Esophagus muscularis mucosa (tissue), 4 donors: Measurements from ENCODE around the gene ACE2. TPM values are rescaled to one million over a fixed set of nuclear protein-coding genes. Genes with fewer than 3 reads are reported as not detected.

Experiments used
- DNase-seq: peaks from one replicate; pipeline ENCODE4 v3.0.0-alpha.2; 2017; ENCODE audit errors: extremely low spot score
- H3K27ac ChIP-seq, 4 donors: fragments of 200-600 bp; sonication (generic); replicated peaks in 1 of 4; 1 replicate in 3 of 4; 2 replicates in 1 of 4; pipeline ENCODE4 v1.5.1; 2016 to 2019; ENCODE audit warnings: mild to moderate bottlenecking in 1 of 4
- H3K27me3 ChIP-seq, 4 donors: fragments of 200-600 bp; sonication (generic); one replicate each; pipeline versions ENCODE4 v1.5.1 to v1.6.0; 2016 to 2019
- H3K36me3 ChIP-seq, 4 donors: fragments of 200-600 bp; sonication (generic); one replicate each; pipeline ENCODE4 v1.5.1; 2016 to 2019
- H3K4me1 ChIP-seq, 4 donors: fragments of 200-600 bp; sonication (generic); one replicate each; pipeline ENCODE4 v1.5.1; 2016 to 2019
- H3K4me3 ChIP-seq, 4 donors: fragments of 200-600 bp; sonication (generic); 1 replicate in 2 of 4; 2 replicates in 2 of 4; pipeline ENCODE4 v1.5.1; 2016 to 2019; ENCODE audit warnings: mild to moderate bottlenecking in 4 of 4, moderate library complexity in 1 of 4
- H3K9me3 ChIP-seq, 4 donors: fragments of 200-600 bp; sonication (generic); 1 replicate in 3 of 4; 2 replicates in 1 of 4; pipeline ENCODE4 v1.5.1; 2016 to 2019
- EP300 ChIP-seq: sonication (generic); formaldehyde crosslinking; IDR thresholded peaks from one replicate; pipeline ENCODE4 v1.6.1; 2017; ENCODE audit warnings: antibody characterized with exemption
- POLR2A ChIP-seq: fragments of 450-650 bp; IDR thresholded peaks from one replicate; pipeline ENCODE4 v1.6.1; 2017; ENCODE audit warnings: antibody characterized with exemption, moderate library complexity, mild to moderate bottlenecking, low read depth
- POLR2AphosphoS5 ChIP-seq, 2 donors: sonication (generic); formaldehyde crosslinking; IDR thresholded peaks; one replicate each; pipeline ENCODE4 v1.6.1; 2017; ENCODE audit warnings: antibody characterized with exemption in 2 of 2
- WGBS: methylation state at CpG from one replicate; pipeline ENCODE4 v1.1.5; 2018; 5-methylcytosine and 5-hydroxymethylcytosine counted together
- intact Hi-C: fragments of 100-400 bp; cut with DNase I; formaldehyde crosslinking; loops from one replicate; pipeline ENCODE4 v1.15.1; 2023
- total RNA-seq, 4 donors: library from RNA; depleted of rRNA; stranded (reverse); fragments of >200 nt; gene quantifications; one replicate each; pipeline versions ENCODE4 v1.1.0 to v1.2.1, GENCODE V29; 2016
- TF ChIP-seq, protein P1 (sequence below), 3 experiments: fragments of 200-600 bp in 2 of 3; fragments of 450-650 bp in 1 of 3; sonication (generic) in 2 of 3; IDR thresholded peaks; one replicate each; pipeline ENCODE4 v1.5.1; 2017 to 2019; ENCODE audit warnings: antibody characterized with exemption in 3 of 3, mild to moderate bottlenecking in 2 of 3, moderate library complexity in 1 of 3

The ACE2 gene
- total RNA-seq, 4 donors from 2014 or later = 2.9 to 5.2 (median 4.2) TPM

DNA sequence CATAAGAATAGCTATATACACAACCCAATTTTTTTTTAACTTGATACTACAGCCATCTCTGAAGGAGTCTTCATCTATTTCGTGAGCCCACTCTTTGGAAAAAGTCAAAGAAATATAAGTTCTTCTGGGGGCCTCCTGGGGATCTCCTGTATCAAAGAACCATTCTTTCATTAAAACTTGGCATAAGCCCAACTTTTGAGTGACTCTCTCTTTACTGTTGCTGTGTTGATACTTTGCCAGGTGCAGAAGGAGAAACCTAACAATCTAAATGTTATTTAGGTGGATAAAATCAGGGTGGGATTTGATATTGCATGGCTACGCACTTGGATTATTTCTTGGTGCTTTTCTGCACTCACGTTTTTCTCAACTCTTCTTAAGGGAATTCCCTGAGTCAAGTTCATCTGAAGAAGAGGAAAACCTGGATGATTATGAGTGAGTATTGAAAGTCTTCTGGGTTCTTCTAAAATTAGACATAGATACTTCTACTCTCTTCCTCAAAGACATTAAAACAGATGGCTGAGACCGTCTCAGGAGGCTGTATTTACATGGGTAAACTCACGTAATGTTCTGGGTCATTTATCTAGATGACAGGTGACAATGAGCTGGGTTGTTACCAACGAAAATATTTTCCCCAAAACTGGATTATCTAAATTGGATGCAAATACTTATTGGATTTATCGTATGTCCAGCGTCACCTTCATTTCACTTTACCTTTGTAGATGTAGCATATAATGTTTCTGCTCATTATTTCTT is 74.9 kb downstream of the ACE2 start:
- intact Hi-C loops = no loop called here

DNA sequence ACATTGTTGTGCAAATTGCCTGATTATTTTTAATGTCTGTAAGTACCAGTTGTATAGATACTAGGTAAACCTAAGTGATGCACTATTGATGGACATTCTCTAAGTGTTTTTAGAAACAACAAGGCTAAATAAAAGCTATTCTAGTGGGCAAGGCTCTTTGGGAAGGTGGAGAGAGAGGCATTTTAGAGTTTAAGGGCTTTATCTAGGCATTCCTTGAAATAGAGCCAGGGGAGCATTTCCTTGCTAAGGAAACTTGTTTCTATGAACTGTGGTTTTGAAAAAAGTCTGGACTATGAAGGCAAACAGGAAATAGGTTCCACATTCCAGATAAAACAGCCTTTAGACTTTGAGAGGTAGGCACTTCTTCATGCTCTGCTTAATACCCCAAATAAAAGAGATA is 76.3 kb downstream of the ACE2 start:
- Histone ChIP-seq H3K4me1 (no peaks in the 10 kb centered on the region), H3K9me3 (no peaks in the 10 kb centered on the region), H3K4me3 (no peak overlapping the region), H3K27me3 (peaks cover 0 to 3% (median 0%) of the 10 kb centered on the region in 4 donors), H3K27ac (no peak overlapping the region), H3K36me3 (no peaks in the 10 kb centered on the region)
- intact Hi-C loops = no loop called here
- no peak for DNase-seq
- no peak for TF ChIP-seq POLR2AphosphoS5 (IDR thresholded peaks at IDR 0.05)
- TF ChIP-seq EP300 = no peak
- TF ChIP-seq, protein P1, sequence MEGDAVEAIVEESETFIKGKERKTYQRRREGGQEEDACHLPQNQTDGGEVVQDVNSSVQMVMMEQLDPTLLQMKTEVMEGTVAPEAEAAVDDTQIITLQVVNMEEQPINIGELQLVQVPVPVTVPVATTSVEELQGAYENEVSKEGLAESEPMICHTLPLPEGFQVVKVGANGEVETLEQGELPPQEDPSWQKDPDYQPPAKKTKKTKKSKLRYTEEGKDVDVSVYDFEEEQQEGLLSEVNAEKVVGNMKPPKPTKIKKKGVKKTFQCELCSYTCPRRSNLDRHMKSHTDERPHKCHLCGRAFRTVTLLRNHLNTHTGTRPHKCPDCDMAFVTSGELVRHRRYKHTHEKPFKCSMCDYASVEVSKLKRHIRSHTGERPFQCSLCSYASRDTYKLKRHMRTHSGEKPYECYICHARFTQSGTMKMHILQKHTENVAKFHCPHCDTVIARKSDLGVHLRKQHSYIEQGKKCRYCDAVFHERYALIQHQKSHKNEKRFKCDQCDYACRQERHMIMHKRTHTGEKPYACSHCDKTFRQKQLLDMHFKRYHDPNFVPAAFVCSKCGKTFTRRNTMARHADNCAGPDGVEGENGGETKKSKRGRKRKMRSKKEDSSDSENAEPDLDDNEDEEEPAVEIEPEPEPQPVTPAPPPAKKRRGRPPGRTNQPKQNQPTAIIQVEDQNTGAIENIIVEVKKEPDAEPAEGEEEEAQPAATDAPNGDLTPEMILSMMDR (IDR thresholded peaks at IDR 0.05) = no peak
- no peak for TF ChIP-seq POLR2A

More for the DNA sequence above, 74.9 kb downstream of the ACE2 start:
- no peak for DNase-seq
- WGBS = 60% methylated on average over 8 of the region's 8 CpGs
- no peak for TF ChIP-seq POLR2A
- TF ChIP-seq EP300 = no peak
- no peak for TF ChIP-seq POLR2AphosphoS5 (IDR thresholded peaks at IDR 0.05)
- TF ChIP-seq, protein P1 (IDR thresholded peaks at IDR 0.05) = no peak
- Histone ChIP-seq H3K36me3 (no peaks in the 10 kb centered on the region), H3K4me1 (no peaks in the 10 kb centered on the region), H3K4me3 (no peak overlapping the region), H3K27ac (no peak overlapping the region), H3K9me3 (no peaks in the 10 kb centered on the region), H3K27me3 (peaks cover 0 to 3% (median 0%) of the 10 kb centered on the region in 4 donors)

DNA sequence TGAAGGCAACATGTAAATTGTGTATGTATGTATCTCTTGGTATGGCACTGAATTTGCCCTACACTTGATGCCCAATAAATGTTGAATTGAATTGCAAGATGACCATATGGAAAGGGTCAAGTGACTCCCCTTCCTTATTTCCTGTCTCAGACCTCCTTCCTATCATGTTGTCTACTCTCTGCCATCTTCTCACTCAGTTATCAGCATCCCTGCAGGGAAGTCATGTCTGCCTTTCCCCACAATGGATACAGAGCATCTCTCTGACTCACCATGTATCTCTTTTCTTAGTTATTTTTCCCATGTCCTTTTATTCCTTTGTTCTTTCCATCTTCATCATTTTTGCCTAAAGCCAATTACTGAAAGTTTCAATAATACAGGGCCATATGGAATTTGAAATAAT is 77.7 kb downstream of the ACE2 start:
- TF ChIP-seq EP300 (no peak), POLR2AphosphoS5 (IDR thresholded peaks at IDR 0.05) (no peak), POLR2A (no peak)
- TF ChIP-seq, protein P1 (IDR thresholded peaks at IDR 0.05) = no peak
- no peak for DNase-seq
- H3K27me3 ChIP-seq = peaks cover 0 to 3% (median 0%) of the 10 kb centered on the region in 4 donors
- no peaks in the 10 kb centered on the region for H3K4me1 ChIP-seq
- no peak overlapping the region for H3K4me3 ChIP-seq
- H3K36me3 ChIP-seq = no peaks in the 10 kb centered on the region
- intact Hi-C loops = no loop called here
- H3K27ac ChIP-seq = no peak overlapping the region
- no peaks in the 10 kb centered on the region for H3K9me3 ChIP-seq

DNA sequence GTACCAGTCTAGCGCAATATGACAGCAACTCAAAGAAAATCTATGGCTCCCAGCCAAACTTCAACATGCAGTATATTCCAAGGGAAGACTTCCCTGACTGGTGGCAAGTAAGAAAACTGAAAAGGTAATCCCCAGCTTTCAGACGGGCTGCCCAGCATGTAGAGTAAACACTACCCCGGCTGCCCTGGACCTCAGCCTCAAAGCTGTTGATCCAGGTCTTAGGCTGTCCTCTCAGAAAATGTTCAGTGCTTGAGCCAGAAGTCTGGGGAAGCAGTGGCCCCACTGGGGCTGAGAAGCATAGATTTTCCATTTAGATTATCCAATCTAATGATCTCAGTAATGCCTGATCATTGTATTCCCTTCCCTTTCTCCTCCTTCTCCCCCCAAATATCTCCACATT is 78.3 kb downstream of the ACE2 start:
- no peaks in the 10 kb centered on the region for H3K9me3 ChIP-seq
- H3K4me3 ChIP-seq = no peak overlapping the region
- H3K27ac ChIP-seq = no peak overlapping the region
- WGBS = 80% methylated on average over 1 of the region's 3 CpGs
- peaks cover 0 to 3% (median 0%) of the 10 kb centered on the region in 4 donors for H3K27me3 ChIP-seq
- no peaks in the 10 kb centered on the region for H3K4me1 ChIP-seq
- H3K36me3 ChIP-seq = no peaks in the 10 kb centered on the region
- DNase-seq = no peak
- TF ChIP-seq POLR2A (no peak), EP300 (no peak), POLR2AphosphoS5 (IDR thresholded peaks at IDR 0.05) (no peak)
- TF ChIP-seq, protein P1 (IDR thresholded peaks at IDR 0.05) = no peak
- intact Hi-C loops = no loop called here

DNA sequence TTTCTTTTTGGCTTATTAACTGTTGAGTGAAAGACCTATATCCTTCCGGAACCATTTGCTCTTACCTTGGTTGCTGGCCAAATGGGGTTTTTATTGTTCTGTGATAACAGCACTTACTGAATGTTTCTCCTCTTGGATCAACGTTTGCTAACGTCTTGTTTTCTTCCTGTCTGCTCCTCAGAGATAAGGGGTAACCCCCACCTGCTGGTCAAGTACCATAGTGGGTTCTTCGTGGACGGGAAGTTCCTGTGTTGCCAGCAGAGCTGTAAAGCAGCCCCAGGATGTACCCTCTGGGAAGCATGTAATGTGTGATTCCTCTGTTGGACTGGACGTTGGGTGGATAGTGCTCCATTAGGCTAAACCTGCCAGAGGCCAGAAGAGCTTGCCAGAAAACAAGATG is 84.8 kb downstream of the ACE2 start:
- H3K27me3 ChIP-seq = peaks cover 0 to 5% (median 0%) of the 10 kb centered on the region in 4 donors
- 39% methylated on average over 6 of the region's 6 CpGs for WGBS
- no peak for DNase-seq

More for the DNA sequence above, 84.8 kb downstream of the ACE2 start:
- TF ChIP-seq POLR2A (no peak), POLR2AphosphoS5 (IDR thresholded peaks at IDR 0.05) (no peak), EP300 (no peak)
- TF ChIP-seq, protein P1 (IDR thresholded peaks at IDR 0.05) = no peak
- H3K27ac ChIP-seq = no peak overlapping the region
- no peaks in the 10 kb centered on the region for H3K4me1 ChIP-seq
- no peaks in the 10 kb centered on the region for H3K9me3 ChIP-seq
- H3K36me3 ChIP-seq = no peaks in the 10 kb centered on the region
- intact Hi-C loops = no loop called here
- H3K4me3 ChIP-seq = no peak overlapping the region
